HepG2 (cell line): ENCODE data around the gene SYCP2. TPM values are rescaled to one million over a fixed set of nuclear protein-coding genes. Genes with fewer than 3 reads are reported as not detected.

Experiments used
- ATAC-seq: fragments of 200-7000 bp; cut with Tn5 transposase; 3 replicates; pipeline ENCODE4 v1.9.1; 2020; ENCODE audit warnings: mild to moderate bottlenecking, moderate library complexity
- BruUV-seq: library from RNA; stranded (reverse); fragments of 400-500 nt; replicated peaks from 2 replicates; lab custom pipeline; 2021; lab: Mats Ljungman, UMichigan
- CTCF ChIA-PET: fragments of 300-600 bp; formaldehyde crosslinking; extraction: SDS; loops from one replicate; lab custom pipeline; 2021; ENCODE audit warnings: low total read pairs, inconsistent platforms, low intra/inter-chr PET ratio; lab: Yijun Ruan, JAX
- POLR2A ChIA-PET: fragments of 350-600 bp; sonication (Branson Sonifier 250); formaldehyde crosslinking; loops from one replicate; lab custom pipeline; 2020; ENCODE audit warnings: antibody characterized with exemption, inconsistent platforms; lab: Yijun Ruan, JAX
- DNase-seq: peaks from one replicate; pipeline ENCODE4 v3.0.0-alpha.2; 2015; ENCODE audit warnings: low spot score
- FAIRE-seq: peaks from 3 replicates; lab custom pipeline; 2011; peaks lifted over from hg19 to GRCh38; lab: Jason Lieb, UNC
- H2AFZ ChIP-seq: one replicate; pipeline ENCODE4 v1.6.1; 2011; ENCODE audit warnings: low read length, inconsistent platforms
- H3K27ac ChIP-seq: fragments of 300-600 bp; 3 replicates; pipeline ENCODE4 v1.8.0; 2011; ENCODE audit warnings: mixed run types, mild to moderate bottlenecking, mixed read lengths, low read length, inconsistent platforms; ENCODE audit not compliant: insufficient read depth; ENCODE audit errors: extremely low read length
- H3K27me3 ChIP-seq, 2 experiments: fragments of 200-600 bp in 1 of 2; 2 replicates in 1 of 2; 3 replicates in 1 of 2; pipeline versions ENCODE4 v1.6.0 to v1.8.0; 2011; ENCODE audit warnings: low read length in 2 of 2, mild to moderate bottlenecking in 2 of 2, moderate library complexity in 2 of 2, inconsistent platforms in 1 of 2; ENCODE audit not compliant: insufficient read depth in 2 of 2, control insufficient read depth in 1 of 2
- H3K36me3 ChIP-seq, 2 experiments: fragments of 200-600 bp in 1 of 2; replicated peaks in 1 of 2; 2 replicates in 1 of 2; 3 replicates in 1 of 2; pipeline versions ENCODE4 v1.5.1 to v1.8.0; 2011; ENCODE audit warnings: low read length in 2 of 2, inconsistent platforms in 1 of 2; ENCODE audit not compliant: insufficient read depth in 2 of 2, control insufficient read depth in 1 of 2
- H3K4me1 ChIP-seq: 2 replicates; pipeline ENCODE4 v1.5.1; 2012; ENCODE audit warnings: low read length, inconsistent platforms; ENCODE audit not compliant: insufficient read depth
- H3K4me2 ChIP-seq: 2 replicates; pipeline ENCODE4 v1.6.0; 2011; ENCODE audit warnings: low read depth, low read length, inconsistent platforms
- H3K4me3 ChIP-seq, 3 experiments: fragments of 200-600 bp in 1 of 3; sonication (generic), shearing (Covaris generic) in 1 of 3; replicated peaks in 1 of 3; 2 replicates each; pipeline ENCODE4 v1.5.1; 2011 to 2016; ENCODE audit warnings: low read length in 3 of 3, inconsistent platforms in 2 of 3, low read depth in 2 of 3, mild to moderate bottlenecking in 2 of 3, control low read depth in 1 of 3, mixed read lengths in 1 of 3; ENCODE audit not compliant: insufficient read depth in 1 of 3
- H3K79me2 ChIP-seq: one replicate; pipeline ENCODE4 v1.6.1; 2011; ENCODE audit warnings: low read length, inconsistent platforms; ENCODE audit not compliant: insufficient read depth
- H3K9ac ChIP-seq: 2 replicates; pipeline ENCODE4 v1.6.0; 2011; ENCODE audit warnings: mild to moderate bottlenecking, low read depth, low read length, inconsistent platforms; ENCODE audit not compliant: insufficient read depth
- H3K9me3 ChIP-seq: 2 replicates; pipeline ENCODE4 v1.5.1; 2012; ENCODE audit warnings: mild to moderate bottlenecking, low read length
- H4K20me1 ChIP-seq: 2 replicates; pipeline ENCODE4 v1.6.0; 2011; ENCODE audit warnings: inconsistent platforms, mild to moderate bottlenecking, low read length, moderate library complexity; ENCODE audit not compliant: insufficient read depth
- ATF2 ChIP-seq: sonication (generic); formaldehyde crosslinking; IDR thresholded peaks from 2 replicates; pipeline ENCODE4 v1.4.0; 2020; ENCODE audit warnings: missing genetic modification reagents
- ETS1 ChIP-seq: sonication (generic); formaldehyde crosslinking; IDR thresholded peaks from 2 replicates; pipeline ENCODE4 v1.4.0; 2020; ENCODE audit warnings: missing genetic modification reagents
- FOXP1 ChIP-seq, 2 experiments: fragments of 450-650 bp in 1 of 2; IDR thresholded peaks; 2 replicates each; pipeline ENCODE4 v1.6.1; 2017 to 2018; ENCODE audit warnings: antibody characterized with exemption in 1 of 2
- GMEB1 ChIP-seq: sonication (generic); formaldehyde crosslinking; IDR thresholded peaks from 2 replicates; pipeline ENCODE4 v1.5.1; 2020; ENCODE audit warnings: missing genetic modification reagents, mild to moderate bottlenecking, borderline replicate concordance
- ISL2 ChIP-seq: sonication (generic); formaldehyde crosslinking; IDR thresholded peaks from 2 replicates; pipeline ENCODE4 v1.5.0; 2020; ENCODE audit warnings: missing genetic modification reagents
- JUNB ChIP-seq: sonication (generic); formaldehyde crosslinking; IDR thresholded peaks from 2 replicates; pipeline ENCODE4 v1.8.0; 2022; ENCODE audit warnings: missing genetic modification reagents, mild to moderate bottlenecking, borderline replicate concordance
- MXI1 ChIP-seq: IDR thresholded peaks from 3 replicates; pipeline ENCODE4 v1.6.1; 2012; ENCODE audit warnings: low read depth, low read length, inconsistent platforms, borderline replicate concordance
- PHF20 ChIP-seq: sonication (generic); formaldehyde crosslinking; IDR thresholded peaks from 2 replicates; pipeline ENCODE4 v1.5.0; 2020; ENCODE audit warnings: mild to moderate bottlenecking, missing genetic modification reagents
- SMAD9 ChIP-seq: sonication (generic); formaldehyde crosslinking; IDR thresholded peaks from 2 replicates; pipeline ENCODE4 v1.5.1; 2020; ENCODE audit warnings: mild to moderate bottlenecking, missing genetic modification reagents
- SRSF9 ChIP-seq: fragments of 200-400 bp; formaldehyde crosslinking; IDR thresholded peaks from 2 replicates; pipeline ENCODE4 v1.6.1; 2018; ENCODE audit warnings: borderline replicate concordance, mild to moderate bottlenecking, low read depth, low read length; ENCODE audit not compliant: insufficient read depth, poor library complexity, severe bottlenecking
- THYN1 ChIP-seq: sonication (generic); formaldehyde crosslinking; IDR thresholded peaks from 2 replicates; pipeline ENCODE4 v1.8.1; 2023; ENCODE audit warnings: low read depth, mild to moderate bottlenecking, moderate library complexity, missing genetic modification reagents, borderline replicate concordance
- TMF1 ChIP-seq: sonication (generic); formaldehyde crosslinking; IDR thresholded peaks from 2 replicates; pipeline ENCODE4 v1.8.1; 2022; ENCODE audit warnings: low read depth, missing genetic modification reagents
- ZBTB3 ChIP-seq: sonication (generic); formaldehyde crosslinking; IDR thresholded peaks from 2 replicates; pipeline ENCODE4 v1.4.0; 2020; ENCODE audit warnings: low read depth, mild to moderate bottlenecking, moderate library complexity, missing genetic modification reagents, borderline replicate concordance
- ZEB1 ChIP-seq: IDR thresholded peaks from 2 replicates; pipeline ENCODE4 v1.6.1; 2012; ENCODE audit warnings: mild to moderate bottlenecking, low read depth, inconsistent platforms; ENCODE audit not compliant: insufficient replicate concordance
- ZNF576 ChIP-seq: sonication (generic); formaldehyde crosslinking; IDR thresholded peaks from 2 replicates; pipeline ENCODE4 v1.4.0; 2020; ENCODE audit warnings: mild to moderate bottlenecking, missing genetic modification reagents
- ZNF615 ChIP-seq: sonication (generic); formaldehyde crosslinking; IDR thresholded peaks from 2 replicates; pipeline ENCODE4 v1.5.0; 2020; ENCODE audit warnings: mild to moderate bottlenecking, missing genetic modification reagents, borderline replicate concordance
- ZNF761 ChIP-seq: sonication (generic); formaldehyde crosslinking; conservative IDR thresholded peaks from 2 replicates; pipeline ENCODE4 v1.4.0; 2020; ENCODE audit warnings: mild to moderate bottlenecking, missing genetic modification reagents
- ZNF891 ChIP-seq: sonication (generic); formaldehyde crosslinking; IDR thresholded peaks from 2 replicates; pipeline ENCODE4 v1.5.0; 2020; ENCODE audit warnings: mild to moderate bottlenecking, missing genetic modification reagents
- WGBS: methylation state at CpG from one replicate; pipeline ENCODE4 v1.1.6; 2017; ENCODE audit warnings: low lambda C conversion rate; 5-methylcytosine and 5-hydroxymethylcytosine counted together
- in situ Hi-C: cut with HindIII; loops from 2 replicates; pipeline ENCODE4 v1.10.0; 2017; ENCODE audit warnings: low pct_unique_long_range_greater_than_20kb; ENCODE audit not compliant: extremely low pct_ligation_motif_present
- intact Hi-C: fragments of 100-400 bp; cut with micrococcal nuclease; formaldehyde crosslinking; loops from one replicate; pipeline ENCODE4 v1.10.0; 2022; ENCODE audit not compliant: unreplicated experiment
- polyA plus RNA-seq, 8 experiments: library from polyadenylated mRNA; depleted of rRNA in 3 of 8; stranded (reverse) in 7 of 8; unstranded in 1 of 8; fragments of >200 nt; fragmentation: Illumina TruSeq in 4 of 8; extraction: Trizol in 4 of 8; gene quantifications; 2 replicates each; pipeline versions ENCODE4 v1.2.1 to v1.2.3, GENCODE V29; 2011 to 2016; ENCODE audit warnings: low read depth in 4 of 8, missing spikeins in 1 of 8, mixed read lengths in 1 of 8; ENCODE audit not compliant: insufficient read depth in 1 of 8
- total RNA-seq, 5 experiments: library from RNA; depleted of rRNA; stranded (reverse); fragments of >200 nt; fragmentation: Illumina TruSeq; extraction: Trizol; gene quantifications; 2 replicates each; pipeline ENCODE4 v1.2.3, GENCODE V29; 2016; ENCODE audit warnings: low read depth in 1 of 5
- TF ChIP-seq, protein P1 (sequence below): sonication (generic); formaldehyde crosslinking; IDR thresholded peaks from 2 replicates; pipeline ENCODE4 v1.5.1; 2020; ENCODE audit warnings: mild to moderate bottlenecking, missing genetic modification reagents, moderate library complexity

Gene SYCP2
- total and polyA plus RNA-seq, 2 of the 13 experiments (the other 11 are each of a cell fraction or from before 2014, with no cell fraction given), result 0.07 to 0.24 TPM

DNA sequence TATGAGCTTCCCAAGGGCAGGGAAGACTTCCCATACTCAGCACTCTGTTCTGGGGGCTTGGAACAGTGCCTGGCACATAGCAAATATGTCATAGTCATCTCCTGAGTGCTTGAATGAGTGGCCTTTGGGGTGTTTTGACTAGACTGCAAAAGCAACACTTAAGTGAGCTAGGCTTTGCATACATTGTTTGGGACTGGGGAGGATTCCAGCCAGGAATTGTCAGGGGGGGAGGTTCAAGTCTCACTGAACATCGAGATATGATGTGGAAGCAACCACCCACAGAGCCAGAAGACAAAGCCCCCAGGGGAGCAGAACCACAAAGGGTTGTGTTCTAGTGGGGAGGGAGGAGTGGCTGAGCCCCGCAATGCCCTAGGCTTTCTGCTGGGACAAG, 98.4 kb downstream of the SYCP2 start:
- no peak for ATAC-seq
- FAIRE-seq, result no peak
- no TSS peak for BruUV-seq
- WGBS, result 12% methylated on average over 2 of the region's 2 CpGs
- Histone ChIP-seq H3K79me2 (no peaks in the 10 kb centered on the region), H3K9ac (no peak overlapping the region), H3K27me3 (peaks cover 9 to 26% of the 10 kb centered on the region in 2 experiments; a peak in 4 of 5 replicates), H3K4me2 (no peak overlapping the region), H3K36me3 (no peaks in the 10 kb centered on the region), H3K9me3 (no peaks in the 10 kb centered on the region), H4K20me1 (no peaks in the 10 kb centered on the region), H3K4me1 (no peaks in the 10 kb centered on the region), H3K27ac (no peak overlapping the region), H2AFZ (no peak overlapping the region), H3K4me3 (no peak overlapping the region)
- TF ChIP-seq ISL2 (CRISPR knock-in tag) (no peak), TMF1 (CRISPR knock-in tag) (no peak), ZNF615 (CRISPR knock-in tag) (no peak), ZNF576 (no peak), ZEB1 (no peak), ATF2 (no peak), JUNB (CRISPR knock-in tag) (no peak), GMEB1 (CRISPR knock-in tag) (no peak), SMAD9 (CRISPR knock-in tag) (no peak), FOXP1 (IDR thresholded peaks at IDR 0.05) (no peak), FOXP1 (CRISPR knock-in tag; IDR thresholded peaks at IDR 0.05) (no peak), ZNF761 (no peak), ETS1 (CRISPR knock-in tag) (no peak), ZNF891 (no peak), PHF20 (CRISPR knock-in tag) (no peak), SRSF9 (no peak), ZBTB3 (CRISPR knock-in tag) (no peak), MXI1 (no peak), THYN1 (CRISPR knock-in tag) (no peak)
- TF ChIP-seq, protein P1, sequence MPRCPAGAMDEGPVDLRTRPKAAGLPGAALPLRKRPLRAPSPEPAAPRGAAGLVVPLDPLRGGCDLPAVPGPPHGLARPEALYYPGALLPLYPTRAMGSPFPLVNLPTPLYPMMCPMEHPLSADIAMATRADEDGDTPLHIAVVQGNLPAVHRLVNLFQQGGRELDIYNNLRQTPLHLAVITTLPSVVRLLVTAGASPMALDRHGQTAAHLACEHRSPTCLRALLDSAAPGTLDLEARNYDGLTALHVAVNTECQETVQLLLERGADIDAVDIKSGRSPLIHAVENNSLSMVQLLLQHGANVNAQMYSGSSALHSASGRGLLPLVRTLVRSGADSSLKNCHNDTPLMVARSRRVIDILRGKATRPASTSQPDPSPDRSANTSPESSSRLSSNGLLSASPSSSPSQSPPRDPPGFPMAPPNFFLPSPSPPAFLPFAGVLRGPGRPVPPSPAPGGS, result no peak
- in situ Hi-C loops, result no loop called here
- intact Hi-C loops, result no loop called here
- ChIA-PET POLR2A (no interaction called here), CTCF (no interaction called here)
- DNase-seq, result no peak
